Stimulated activated effector memory CD8-positive, alpha-beta T cell treated with anti-CD3 and anti-CD28 coated beads, Interleukin-12 subunit alpha, Interleukin-12 subunit beta, amount 100 ng/mL, for 72 hours (primary cell): Measurements from ENCODE around the gene KIF13A.
"Not testable (repeated sequence)": the region's sequence is repeated elsewhere in the genome, so short reads cannot be mapped to it uniquely, and the experiment has no call there.

Experiments
- ATAC-seq: fragments of 150-1000 bp; cut with Tn5 transposase; 2 replicates; pipeline ENCODE4 v1.10.0; 2021
- DNase-seq, 2 donors: peaks; one replicate each; pipeline ENCODE4 v3.0.0; 2021 to 2022; ENCODE audit warnings: low spot score in 2 of 2
- H3K27ac Mint-ChIP-seq: one replicate; pipeline ENCODE4 v1.8.0; 2022; ENCODE audit warnings: mild to moderate bottlenecking, mixed read lengths
- H3K36me3 Mint-ChIP-seq: one replicate; pipeline ENCODE4 v1.8.0; 2022; ENCODE audit warnings: mild to moderate bottlenecking, mixed read lengths
- H3K4me1 Mint-ChIP-seq: one replicate; pipeline ENCODE4 v1.8.0; 2022; ENCODE audit warnings: mixed read lengths
- H3K4me3 Mint-ChIP-seq: one replicate; pipeline ENCODE4 v1.8.0; 2022; ENCODE audit warnings: mild to moderate bottlenecking, mixed read lengths
- H3K9me3 Mint-ChIP-seq: one replicate; pipeline ENCODE4 v1.8.0; 2022; ENCODE audit warnings: mixed read lengths

The KIF13A gene

GRCh38 chr6:18016698-18017097 is 29.3 kb upstream of the KIF13A start:
- H3K9me3 Mint-ChIP-seq, result no peaks in the 10 kb centered on the region
- H3K36me3 Mint-ChIP-seq, result no peaks in the 10 kb centered on the region
- DNase-seq (no peak), ATAC-seq (no peak)
- H3K4me3 Mint-ChIP-seq, result no peak overlapping the region
- no peak overlapping the region for H3K27ac Mint-ChIP-seq
- no peaks in the 10 kb centered on the region for H3K4me1 Mint-ChIP-seq

- H3K4me1 Mint-ChIP-seq, result no peaks in the 10 kb centered on the region
- H3K36me3 Mint-ChIP-seq, result no peaks in the 10 kb centered on the region
- no peak overlapping the region for H3K27ac Mint-ChIP-seq
- no peak for ATAC-seq
- no peak overlapping the region for H3K4me3 Mint-ChIP-seq
- H3K9me3 Mint-ChIP-seq, result no peaks in the 10 kb centered on the region
- no peak for DNase-seq
Measured at GRCh38 chr6:18016133-18016532, 28.7 kb upstream of the KIF13A start.

- no peak overlapping the region for H3K4me3 Mint-ChIP-seq
- no peaks in the 10 kb centered on the region for H3K4me1 Mint-ChIP-seq
- H3K36me3 Mint-ChIP-seq, result no peaks in the 10 kb centered on the region
- ATAC-seq (no peak), DNase-seq (no peak)
- no peak overlapping the region for H3K27ac Mint-ChIP-seq
- no peaks in the 10 kb centered on the region for H3K9me3 Mint-ChIP-seq
Measured at GRCh38 chr6:18011287-18011686, 23.9 kb upstream of the KIF13A start.

- H3K27ac Mint-ChIP-seq, H3K9me3 Mint-ChIP-seq, DNase-seq, ATAC-seq, H3K4me3 Mint-ChIP-seq, H3K4me1 Mint-ChIP-seq, H3K36me3 Mint-ChIP-seq: not testable (repeated sequence)
Measured at GRCh38 chr6:18010540-18010939, 23.1 kb upstream of the KIF13A start.

GRCh38 chr6:18004256-18004985 is 17.0 kb upstream of the KIF13A start:
- H3K9me3 Mint-ChIP-seq, result no peaks in the 10 kb centered on the region
- H3K4me1 Mint-ChIP-seq, result no peaks in the 10 kb centered on the region
- ATAC-seq (no peak), DNase-seq (no peak)
- no peak overlapping the region for H3K27ac Mint-ChIP-seq
- H3K4me3 Mint-ChIP-seq, result no peak overlapping the region
- H3K36me3 Mint-ChIP-seq, result no peaks in the 10 kb centered on the region

GRCh38 chr6:17999425-17999824 is 12.0 kb upstream of the KIF13A start:
- Mint-ChIP-seq H3K27ac (no peak overlapping the region), H3K36me3 (no peaks in the 10 kb centered on the region), H3K9me3 (no peaks in the 10 kb centered on the region), H3K4me1 (no peaks in the 10 kb centered on the region), H3K4me3 (no peak overlapping the region)
- ATAC-seq (no peak), DNase-seq (no peak)

GRCh38 chr6:17998442-17998841 is 11.0 kb upstream of the KIF13A start:
- no peak for ATAC-seq
- Mint-ChIP-seq H3K27ac (no peak overlapping the region), H3K4me3 (no peak overlapping the region), H3K4me1 (no peaks in the 10 kb centered on the region), H3K36me3 (no peaks in the 10 kb centered on the region), H3K9me3 (no peaks in the 10 kb centered on the region)
- no peak for DNase-seq

- H3K36me3 Mint-ChIP-seq, result no peaks in the 10 kb centered on the region
- ATAC-seq (no peak), DNase-seq (no peak)
- no peak overlapping the region for H3K27ac Mint-ChIP-seq
- no peaks in the 10 kb centered on the region for H3K4me1 Mint-ChIP-seq
- no peak overlapping the region for H3K4me3 Mint-ChIP-seq
- no peaks in the 10 kb centered on the region for H3K9me3 Mint-ChIP-seq
Measured at GRCh38 chr6:17998003-17998402, 10.6 kb upstream of the KIF13A start.

GRCh38 chr6:17995414-17995813 is 8.0 kb upstream of the KIF13A start:
- no peak overlapping the region for H3K27ac Mint-ChIP-seq
- DNase-seq (no peak), ATAC-seq (no peak)
- H3K4me1 Mint-ChIP-seq, result no peaks in the 10 kb centered on the region
- H3K9me3 Mint-ChIP-seq, result no peaks in the 10 kb centered on the region
- no peak overlapping the region for H3K4me3 Mint-ChIP-seq
- H3K36me3 Mint-ChIP-seq, result no peaks in the 10 kb centered on the region

GRCh38 chr6:17994019-17994418 is 6.6 kb upstream of the KIF13A start:
- Mint-ChIP-seq H3K4me1 (no peaks in the 10 kb centered on the region), H3K9me3 (no peaks in the 10 kb centered on the region), H3K36me3 (no peaks in the 10 kb centered on the region), H3K27ac (no peak overlapping the region), H3K4me3 (no peak overlapping the region)
- ATAC-seq (no peak), DNase-seq (no peak)

GRCh38 chr6:17988422-17988944 is 1.0 kb upstream of the KIF13A start:
- no peak for DNase-seq
- peak overlapping the region; percentile 67 for H3K4me3 Mint-ChIP-seq
- H3K36me3 Mint-ChIP-seq, result no peaks in the 10 kb centered on the region
- no peaks in the 10 kb centered on the region for H3K9me3 Mint-ChIP-seq
- H3K4me1 Mint-ChIP-seq, result peaks cover 6% of the 10 kb centered on the region
- peak; percentile 1 for ATAC-seq
- H3K27ac Mint-ChIP-seq, result no peak overlapping the region

- H3K4me3 Mint-ChIP-seq, result peak overlapping the region; percentile 67
- no peaks in the 10 kb centered on the region for H3K9me3 Mint-ChIP-seq
- H3K4me1 Mint-ChIP-seq, result peaks cover 6% of the 10 kb centered on the region
- ATAC-seq (peak; percentile 89), DNase-seq (peak; percentile 27 to 73)
- no peaks in the 10 kb centered on the region for H3K36me3 Mint-ChIP-seq
- H3K27ac Mint-ChIP-seq, result no peak overlapping the region
Measured at GRCh38 chr6:17987697-17988421, 424 bp upstream of the KIF13A start.

- no peak overlapping the region for H3K27ac Mint-ChIP-seq
- H3K36me3 Mint-ChIP-seq, result no peaks in the 10 kb centered on the region
- peaks cover 6% of the 10 kb centered on the region for H3K4me1 Mint-ChIP-seq
- H3K9me3 Mint-ChIP-seq, result no peaks in the 10 kb centered on the region
- peak; percentile 12 for ATAC-seq
- no peak for DNase-seq
- H3K4me3 Mint-ChIP-seq, result peak overlapping the region; percentile 36
Measured at GRCh38 chr6:17986656-17987446, 584 bp downstream of the KIF13A start.

GRCh38 chr6:17985934-17986655 is 1.3 kb downstream of the KIF13A start:
- Mint-ChIP-seq H3K27ac (no peak overlapping the region), H3K9me3 (no peaks in the 10 kb centered on the region), H3K4me3 (peak overlapping the region; percentile 36), H3K36me3 (no peaks in the 10 kb centered on the region), H3K4me1 (peaks cover 6% of the 10 kb centered on the region)
- DNase-seq, result no peak
- ATAC-seq, result no peak
